Measurements from ENCODE around the gene PAQR7.

GRCh38 chr1:25874635-25875153 lies 814 bp downstream of the PAQR7 start:
- TF ChIP-seq CTCF (conservative IDR thresholded peaks at IDR 0.05) (no peak), ZFX (IDR thresholded peaks at IDR 0.05) (no peak)
